Measurements from ENCODE around the gene MAP4. TPM values are rescaled to one million over a fixed set of nuclear protein-coding genes. Genes with fewer than 3 reads are reported as not detected.

The MAP4 gene
- total RNA-seq, 1 experiment from 2014 or later: 137 TPM

GRCh38 chr3:48023377-48023776 lies 7.2 kb upstream of the MAP4 start:
- peaks cover 21% of the 10 kb centered on the region for H3K36me3 Mint-ChIP-seq (ENCODE audit: insufficient read depth, unreplicated experiment)
- Histone ChIP-seq H3K27me3 (replicated peaks; ENCODE audit: control insufficient read depth, insufficient read depth, low read length) (no peaks in the 10 kb centered on the region), H3K9me3 (no peaks in the 10 kb centered on the region), H3K36me3 (ENCODE audit: control insufficient read depth, insufficient read depth, low read length) (no peaks in the 10 kb centered on the region), H3K4me3 (ENCODE audit: low read depth, low read length) (no peak overlapping the region), H3K4me1 (peaks cover 19% of the 10 kb centered on the region)
- H3K4me3 Mint-ChIP-seq (ENCODE audit: unreplicated experiment): no peak overlapping the region
- no peak for TF ChIP-seq CTCF (IDR thresholded peaks at IDR 0.05; ENCODE audit: insufficient read depth in 1 of 2, low read depth in 1 of 2, low read length in 1 of 2, severe bottlenecking in 1 of 2, unreplicated experiment in 1 of 2)
- H3K27ac Mint-ChIP-seq (ENCODE audit: unreplicated experiment): no peak overlapping the region
- no peak for DNase-seq
- POLR2A ChIA-PET: no interaction called here
- no peaks in the 10 kb centered on the region for H3K27me3 Mint-ChIP-seq (ENCODE audit: insufficient read depth, unreplicated experiment)
- intact Hi-C loops (cut with micrococcal nuclease; ENCODE audit: unreplicated experiment): no loop called here
- no peaks in the 10 kb centered on the region for H3K9me3 Mint-ChIP-seq (ENCODE audit: unreplicated experiment)
- BruUV-seq (replicated peaks): no TSS peak
- CTCF ChIA-PET: interaction anchor here (0.8 kb wide), 1 partner anchor 33 kb away, joined by 3 read pairs; no protein-coding TSS in a partner anchor
- H3K4me1 Mint-ChIP-seq (ENCODE audit: low read depth, unreplicated experiment): peaks cover 34% of the 10 kb centered on the region

- no peak overlapping the region for H3K4me3 Mint-ChIP-seq (ENCODE audit: unreplicated experiment)
- H3K27me3 Mint-ChIP-seq (ENCODE audit: insufficient read depth, unreplicated experiment): no peaks in the 10 kb centered on the region
- H3K9me3 Mint-ChIP-seq (ENCODE audit: unreplicated experiment): no peaks in the 10 kb centered on the region
- TF ChIP-seq CTCF (IDR thresholded peaks at IDR 0.05; ENCODE audit: insufficient read depth in 1 of 2, low read depth in 1 of 2, low read length in 1 of 2, severe bottlenecking in 1 of 2, unreplicated experiment in 1 of 2): no peak
- ChIA-PET POLR2A (no interaction called here), CTCF (no interaction called here)
- Histone ChIP-seq H3K36me3 (ENCODE audit: control insufficient read depth, insufficient read depth, low read length) (no peaks in the 10 kb centered on the region), H3K4me3 (ENCODE audit: low read depth, low read length) (no peak overlapping the region), H3K27me3 (replicated peaks; ENCODE audit: control insufficient read depth, insufficient read depth, low read length) (no peaks in the 10 kb centered on the region), H3K4me1 (peaks cover 22% of the 10 kb centered on the region), H3K9me3 (no peaks in the 10 kb centered on the region)
- H3K36me3 Mint-ChIP-seq (ENCODE audit: insufficient read depth, unreplicated experiment): peaks cover 19% of the 10 kb centered on the region
- intact Hi-C loops (cut with micrococcal nuclease; ENCODE audit: unreplicated experiment): no loop called here
- H3K27ac Mint-ChIP-seq (ENCODE audit: unreplicated experiment): no peak overlapping the region
- no peak for DNase-seq
- no TSS peak for BruUV-seq (replicated peaks)
- peaks cover 31% of the 10 kb centered on the region for H3K4me1 Mint-ChIP-seq (ENCODE audit: low read depth, unreplicated experiment)
Observed at GRCh38 chr3:48022178-48022577, 6.0 kb upstream of the MAP4 start.

- no peaks in the 10 kb centered on the region for H3K9me3 ChIP-seq
- intact Hi-C loops (cut with micrococcal nuclease; ENCODE audit: unreplicated experiment): no loop called here
- Mint-ChIP-seq H3K9me3 (ENCODE audit: unreplicated experiment) (no peaks in the 10 kb centered on the region), H3K36me3 (ENCODE audit: insufficient read depth, unreplicated experiment) (peaks cover 28% of the 10 kb centered on the region), H3K27ac (ENCODE audit: unreplicated experiment) (peak overlapping the region; percentile 74), H3K4me3 (ENCODE audit: unreplicated experiment) (no peak overlapping the region), H3K27me3 (ENCODE audit: insufficient read depth, unreplicated experiment) (no peaks in the 10 kb centered on the region), H3K4me1 (ENCODE audit: low read depth, unreplicated experiment) (peaks cover 35% of the 10 kb centered on the region)
- TF ChIP-seq CTCF (IDR thresholded peaks at IDR 0.05; ENCODE audit: insufficient read depth in 1 of 2, low read depth in 1 of 2, low read length in 1 of 2, severe bottlenecking in 1 of 2, unreplicated experiment in 1 of 2): no peak
- ChIA-PET CTCF (interaction anchor here (0.7 to 0.8 kb wide), 2 partner anchors 21 to 26 kb away, joined by 3 read pairs; no protein-coding TSS in a partner anchor), POLR2A (interaction anchor here (0.6 to 1.2 kb wide), 3 partner anchors 15 to 70 kb away, joined by 3 to 5 read pairs (median 4); no protein-coding TSS in a partner anchor)
- no peaks in the 10 kb centered on the region for H3K36me3 ChIP-seq (ENCODE audit: control insufficient read depth, insufficient read depth, low read length)
- H3K4me1 ChIP-seq: peaks cover 41% of the 10 kb centered on the region
- no peaks in the 10 kb centered on the region for H3K27me3 ChIP-seq (replicated peaks; ENCODE audit: control insufficient read depth, insufficient read depth, low read length)
- BruUV-seq (replicated peaks): no TSS peak
- DNase-seq: peak; percentile 51 to 56
- no peak overlapping the region for H3K4me3 ChIP-seq (ENCODE audit: low read depth, low read length)
Observed at GRCh38 chr3:48018841-48019240, 2.6 kb upstream of the MAP4 start.

Data from Caco-2 (cell line).